ENCODE data around the gene NIP7.

DNA sequence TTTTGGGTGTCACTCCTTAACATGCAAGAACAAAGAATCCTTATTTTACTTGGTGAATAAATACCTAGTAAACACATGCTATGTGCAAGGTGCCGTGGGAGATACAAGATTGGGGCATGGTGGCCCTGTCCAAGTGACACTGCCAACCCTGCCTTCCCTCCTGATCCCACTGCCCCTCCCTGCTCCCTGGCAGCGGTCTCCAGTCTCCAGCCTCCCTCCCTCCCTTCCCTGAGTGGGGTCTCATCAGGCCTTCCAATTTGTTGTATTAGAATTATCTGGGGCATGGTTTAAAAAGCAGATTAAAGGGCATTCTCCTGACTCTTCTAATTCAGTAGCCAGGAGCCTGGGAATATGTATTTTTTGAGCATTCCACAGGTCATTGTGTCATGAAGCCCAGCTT lies 24.5 kb downstream of the NIP7 start:
- TF ChIP-seq, protein P1, sequence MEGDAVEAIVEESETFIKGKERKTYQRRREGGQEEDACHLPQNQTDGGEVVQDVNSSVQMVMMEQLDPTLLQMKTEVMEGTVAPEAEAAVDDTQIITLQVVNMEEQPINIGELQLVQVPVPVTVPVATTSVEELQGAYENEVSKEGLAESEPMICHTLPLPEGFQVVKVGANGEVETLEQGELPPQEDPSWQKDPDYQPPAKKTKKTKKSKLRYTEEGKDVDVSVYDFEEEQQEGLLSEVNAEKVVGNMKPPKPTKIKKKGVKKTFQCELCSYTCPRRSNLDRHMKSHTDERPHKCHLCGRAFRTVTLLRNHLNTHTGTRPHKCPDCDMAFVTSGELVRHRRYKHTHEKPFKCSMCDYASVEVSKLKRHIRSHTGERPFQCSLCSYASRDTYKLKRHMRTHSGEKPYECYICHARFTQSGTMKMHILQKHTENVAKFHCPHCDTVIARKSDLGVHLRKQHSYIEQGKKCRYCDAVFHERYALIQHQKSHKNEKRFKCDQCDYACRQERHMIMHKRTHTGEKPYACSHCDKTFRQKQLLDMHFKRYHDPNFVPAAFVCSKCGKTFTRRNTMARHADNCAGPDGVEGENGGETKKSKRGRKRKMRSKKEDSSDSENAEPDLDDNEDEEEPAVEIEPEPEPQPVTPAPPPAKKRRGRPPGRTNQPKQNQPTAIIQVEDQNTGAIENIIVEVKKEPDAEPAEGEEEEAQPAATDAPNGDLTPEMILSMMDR (optimal IDR thresholded peaks at IDR 0.05 in 1 of 3, IDR thresholded peaks at IDR 0.05 in 1 of 3, conservative IDR thresholded peaks at IDR 0.05 in 1 of 3; ENCODE audit: extremely low read depth in 1 of 3, insufficient read depth in 2 of 3, low read length in 3 of 3): no peak
- TF ChIP-seq EZH2 (IDR thresholded peaks at IDR 0.05; ENCODE audit: low read length): no peak
